ENCODE results near the gene KRT84.

KRT84 gene

DNA sequence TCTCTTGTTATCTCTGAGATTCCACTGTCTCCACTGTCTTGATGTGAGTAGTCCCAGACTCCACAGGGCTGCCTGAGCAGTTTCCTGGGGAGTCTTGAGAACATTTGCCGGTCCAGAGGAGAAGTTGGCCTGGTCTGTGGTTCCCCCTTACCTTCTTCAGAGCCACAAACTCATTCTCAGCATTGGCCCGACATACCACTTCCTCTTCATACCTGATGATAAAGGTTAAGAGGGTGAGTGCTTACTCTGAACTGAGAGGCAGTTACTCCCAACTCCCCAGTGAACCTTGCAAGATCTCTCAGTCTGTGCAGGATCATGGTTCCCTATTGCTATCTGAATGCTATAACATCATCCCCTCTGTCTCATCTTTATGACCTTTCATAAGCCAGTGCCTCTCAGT is 2.6 kb downstream of the KRT84 start:
- DNase-seq: no peak

DNA sequence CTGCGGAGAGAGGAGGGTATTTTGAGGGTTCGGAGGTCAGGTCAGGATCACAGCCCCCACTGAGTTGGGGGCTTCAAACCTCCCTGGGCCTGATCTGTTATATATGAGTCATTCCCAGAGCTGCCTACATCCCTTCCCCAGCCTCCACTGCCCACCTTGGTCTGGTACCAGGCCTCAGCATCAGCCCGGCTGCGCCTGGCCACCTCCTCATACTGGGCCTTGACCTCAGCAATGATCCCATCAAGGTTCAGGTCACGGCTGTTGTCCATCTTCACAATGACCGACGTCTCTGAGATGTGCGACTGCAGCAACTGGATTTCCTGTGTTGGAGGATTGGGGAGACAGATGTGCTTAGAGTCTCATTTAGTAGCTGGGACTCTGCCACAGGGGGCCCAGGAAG is 4.2 kb downstream of the KRT84 start:
- DNase-seq: no peak

DNA sequence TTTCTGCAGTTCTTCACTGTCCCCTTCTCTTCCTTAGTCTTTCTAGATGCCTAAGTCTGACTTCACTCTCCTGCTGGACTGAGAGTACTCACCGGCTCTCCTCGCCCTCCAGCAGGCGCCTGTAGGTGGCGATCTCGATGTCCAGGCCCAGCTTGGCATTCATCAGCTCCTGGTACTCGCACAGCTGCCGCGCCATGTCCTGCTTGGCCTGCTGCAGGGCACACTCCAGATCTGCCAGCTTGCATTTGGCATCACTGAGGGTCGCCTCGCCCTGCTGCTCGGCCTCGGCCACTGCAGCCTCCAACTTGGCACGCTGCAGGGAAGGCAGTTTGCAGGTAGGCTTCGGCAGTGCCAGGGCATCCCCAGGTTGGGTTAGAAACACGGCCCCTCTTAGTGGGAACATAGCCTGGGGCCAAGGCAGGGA is 5.2 kb downstream of the KRT84 start:
- no peak for DNase-seq

DNA sequence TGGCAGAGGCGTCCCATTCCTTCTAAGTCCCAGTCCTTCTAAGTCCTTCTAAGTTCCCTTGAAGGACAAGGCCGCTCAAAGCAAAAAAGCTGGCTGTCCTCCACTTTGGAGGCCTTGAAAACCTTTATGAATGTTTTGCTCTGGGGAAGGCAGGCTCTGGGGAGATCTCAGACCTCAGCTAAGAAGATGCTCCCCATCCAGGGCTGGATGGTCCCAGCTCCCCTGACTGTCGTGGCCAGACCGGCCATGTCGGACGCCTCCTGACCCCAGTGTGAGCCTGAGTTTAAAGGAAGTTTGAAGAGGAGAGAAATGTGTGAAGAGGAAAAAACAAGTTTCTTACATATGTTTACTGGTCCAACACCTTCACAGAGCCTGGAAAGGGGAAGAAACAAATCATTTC is 5.9 kb downstream of the KRT84 start:
- DNase-seq: no peak

DNA sequence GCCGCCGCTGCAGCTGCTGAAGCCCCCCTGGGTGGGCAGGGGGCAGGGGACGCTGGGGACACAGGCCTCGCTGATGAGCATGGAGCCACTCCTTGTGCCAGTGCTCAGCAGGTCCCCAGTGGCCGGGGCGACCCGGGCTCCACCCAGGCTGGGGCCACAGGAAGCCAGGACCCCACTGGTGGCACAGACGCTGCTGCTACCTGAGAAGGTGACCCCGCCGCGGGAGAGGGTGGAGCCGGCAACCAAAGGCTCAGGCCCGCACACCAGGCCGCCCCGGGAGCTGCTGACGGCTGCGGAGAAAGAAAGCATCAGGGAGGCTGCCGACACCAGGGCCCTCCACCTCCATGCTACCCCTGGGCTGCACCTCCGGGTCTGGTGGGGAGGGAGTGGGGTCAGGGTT is 7.4 kb downstream of the KRT84 start:
- no peak for DNase-seq

DNA sequence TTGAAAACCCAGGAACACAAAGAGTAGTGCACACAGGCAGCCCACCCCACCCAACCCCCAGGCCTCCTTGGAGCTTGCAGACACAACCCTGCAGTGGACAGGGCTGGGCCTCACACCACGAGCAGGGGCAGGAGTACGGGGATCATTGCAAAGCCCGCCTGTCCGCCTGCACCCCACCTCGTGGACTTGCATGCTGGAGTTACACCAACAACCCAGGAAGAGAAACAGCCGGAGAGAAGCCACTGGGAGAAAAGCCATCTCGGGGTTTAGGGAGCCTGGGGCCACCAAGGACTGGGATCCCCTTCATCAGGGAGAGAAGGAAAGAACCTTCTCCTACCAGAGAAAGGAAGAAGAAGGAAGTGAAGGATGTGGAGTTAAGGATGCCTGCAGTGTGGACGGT is 8.2 kb downstream of the KRT84 start:
- no peak for DNase-seq

DNA sequence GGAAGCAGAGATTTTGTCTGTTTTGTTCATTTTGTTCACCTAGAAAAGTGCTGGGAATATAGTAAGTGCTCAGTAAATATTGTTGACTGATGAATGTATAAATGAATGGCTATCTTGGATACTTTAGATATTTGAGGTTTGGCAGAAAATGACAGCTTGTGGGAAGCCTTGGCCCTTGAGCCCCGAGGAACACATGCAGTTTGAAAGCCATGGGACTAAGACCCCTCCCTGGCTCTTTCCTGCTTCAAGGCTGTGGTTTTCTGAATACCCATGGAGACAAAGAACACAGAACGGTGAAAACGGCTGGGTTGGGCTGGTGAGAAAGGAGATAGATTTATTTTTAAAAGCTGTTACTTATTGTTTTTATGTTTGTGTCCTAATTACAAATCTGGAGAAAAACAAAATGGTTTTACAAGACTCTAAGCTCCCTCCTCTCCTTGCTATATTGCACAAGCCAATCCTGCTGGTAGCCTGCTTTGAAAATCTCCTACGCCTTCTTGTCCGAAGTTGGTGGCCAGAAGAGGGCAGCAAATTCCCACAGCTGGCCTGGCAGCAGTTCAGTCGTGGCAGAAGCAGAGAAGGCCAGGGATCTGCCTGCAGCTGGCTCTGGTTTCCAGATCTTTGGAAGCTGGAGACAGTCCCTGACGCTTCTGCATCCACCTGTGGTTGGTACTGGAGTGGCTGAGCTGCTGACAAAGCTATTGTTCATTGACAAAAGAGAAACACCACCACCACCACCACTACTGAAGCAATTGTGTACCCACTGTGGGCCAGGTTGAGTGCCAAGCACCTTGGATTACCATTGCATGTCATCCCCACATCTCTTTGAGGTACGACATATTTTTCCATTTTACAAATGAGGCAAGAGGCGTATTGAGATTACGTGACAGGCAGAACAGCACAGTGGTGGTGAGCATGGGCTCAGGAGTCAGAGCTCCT is 13.0 kb downstream of the KRT84 start:
- DNase-seq: peak; percentile 77

DNA sequence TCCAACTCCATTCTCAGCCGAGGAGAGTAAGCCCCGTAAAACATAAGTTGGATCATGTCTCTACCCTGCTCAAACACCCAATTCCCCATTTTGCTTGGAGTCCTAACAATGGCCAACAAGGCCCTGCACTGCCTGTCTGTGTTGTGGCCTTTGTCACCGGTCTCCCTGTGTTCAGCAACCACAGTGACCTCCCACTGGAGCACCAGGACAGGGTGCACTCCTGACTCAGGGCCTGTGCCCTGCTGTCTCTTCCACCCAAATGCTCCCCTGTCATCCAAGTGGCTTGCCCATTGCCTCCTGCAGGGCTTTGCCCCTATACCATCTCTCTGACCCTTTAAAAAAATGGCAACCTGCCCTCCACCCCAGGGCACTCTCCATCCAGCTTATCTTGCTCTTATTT is 13.7 kb downstream of the KRT84 start:
- no peak for DNase-seq

DNA sequence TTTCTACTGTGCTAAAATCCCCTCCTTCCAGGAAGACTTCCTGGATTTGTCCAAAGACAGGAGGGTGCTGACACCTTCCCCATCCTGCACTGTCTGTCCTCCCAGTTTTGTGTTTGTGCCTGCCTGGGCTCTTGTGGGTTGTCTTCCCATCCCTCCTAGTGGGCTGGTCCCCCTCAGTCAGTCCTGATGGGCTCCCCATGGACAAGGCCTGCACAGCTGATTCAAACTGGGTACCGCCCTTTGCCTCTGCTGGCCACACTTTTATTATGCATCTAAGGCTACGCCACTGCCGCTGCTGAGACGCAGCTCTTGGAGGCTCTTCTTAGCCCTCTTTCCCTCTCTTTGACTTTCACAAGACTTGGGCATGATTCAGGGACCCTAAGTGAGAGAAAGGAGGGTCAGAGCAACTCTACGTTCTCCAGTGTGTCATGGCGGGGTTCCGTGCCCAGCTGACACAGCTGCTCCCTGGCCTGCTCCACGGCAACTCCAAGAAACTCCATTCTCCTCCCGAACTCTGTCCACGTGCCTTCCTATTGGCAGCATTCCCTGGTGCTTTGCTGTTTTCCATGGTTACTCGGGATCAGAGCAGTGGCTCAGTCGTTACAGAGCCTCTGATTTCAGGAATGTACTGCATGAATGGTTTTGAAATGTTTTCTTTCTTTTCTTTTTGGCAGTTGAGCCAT is 14.4 kb downstream of the KRT84 start:
- DNase-seq: no peak

DNA sequence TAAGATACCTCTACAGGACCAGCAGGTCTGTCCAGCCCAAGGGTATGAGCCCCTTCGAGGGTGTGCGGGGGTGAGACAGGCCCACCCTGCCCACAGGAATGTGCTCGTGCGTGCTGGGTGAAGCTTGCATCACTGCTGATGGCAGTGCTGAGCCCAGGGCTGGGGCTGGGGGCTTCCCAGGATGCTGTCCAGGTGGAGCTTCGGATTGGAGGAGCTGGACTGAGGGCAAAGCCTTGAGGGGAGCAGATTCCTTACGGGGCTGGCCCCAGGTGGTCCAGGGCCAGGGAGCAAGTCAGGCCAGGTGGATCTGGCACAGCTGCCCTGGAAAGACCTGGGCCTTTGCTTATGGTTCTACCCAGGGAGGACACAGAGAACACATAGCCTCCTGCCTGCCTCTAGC is 15.6 kb downstream of the KRT84 start:
- no peak for DNase-seq

DNA sequence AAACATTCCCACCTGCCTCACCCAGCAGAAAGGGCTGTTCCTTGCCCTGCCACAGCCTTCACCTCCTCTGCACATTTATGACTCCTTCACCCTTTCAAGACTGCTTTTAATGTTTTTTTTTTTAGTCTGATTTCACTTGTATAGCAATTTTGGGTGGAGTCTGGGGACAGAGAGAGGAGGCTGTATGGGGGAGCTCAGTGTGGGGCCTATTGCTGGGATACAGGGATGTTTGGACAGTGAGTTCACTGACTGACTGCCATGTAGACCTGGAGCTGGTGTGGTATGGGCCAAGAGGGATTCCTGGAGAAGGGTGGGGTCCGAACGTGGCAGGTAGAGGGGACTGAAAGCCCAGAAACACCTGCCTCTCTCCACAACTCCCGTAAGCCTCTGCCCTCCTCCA is 16.2 kb downstream of the KRT84 start:
- no peak for DNase-seq

DNA sequence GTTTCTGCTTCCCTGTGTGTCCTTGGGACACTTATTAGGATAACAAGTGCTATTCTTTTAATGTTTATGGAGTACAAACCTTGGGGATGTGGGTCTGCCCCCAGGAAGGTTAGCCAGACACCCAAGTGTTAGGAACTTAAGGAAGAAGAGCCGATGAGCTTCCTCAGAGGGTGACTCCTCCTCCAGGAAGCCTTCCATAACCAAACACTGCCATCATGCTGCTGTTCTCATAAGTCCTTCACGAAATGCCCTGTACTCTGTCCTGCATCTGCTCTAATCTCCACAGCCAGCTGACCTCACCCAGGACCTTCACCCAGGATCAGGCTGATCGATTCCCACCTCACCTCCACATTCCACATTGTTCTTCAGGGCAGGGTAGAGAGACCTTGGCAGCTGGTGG is 16.9 kb downstream of the KRT84 start:
- no peak for DNase-seq

DNA sequence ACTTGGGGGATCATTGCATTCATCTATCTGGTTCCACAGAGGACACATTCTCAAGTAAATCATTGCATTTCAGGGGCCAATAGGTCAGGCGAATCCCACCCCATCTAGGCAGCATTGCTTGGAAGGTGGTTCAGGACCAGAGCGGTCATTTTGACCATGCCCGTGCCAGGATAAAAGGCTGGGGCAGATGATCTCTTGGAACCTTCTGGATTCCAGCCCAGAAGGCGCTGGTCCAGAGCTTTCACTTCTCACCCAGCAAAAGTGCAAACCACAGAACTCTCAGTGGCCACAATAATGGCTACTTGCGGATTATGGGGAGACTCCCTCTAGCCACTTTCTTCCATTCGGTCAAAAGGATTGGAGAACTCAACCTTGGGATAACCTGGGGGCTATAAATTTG is 17.6 kb downstream of the KRT84 start:
- DNase-seq: no peak

DNA sequence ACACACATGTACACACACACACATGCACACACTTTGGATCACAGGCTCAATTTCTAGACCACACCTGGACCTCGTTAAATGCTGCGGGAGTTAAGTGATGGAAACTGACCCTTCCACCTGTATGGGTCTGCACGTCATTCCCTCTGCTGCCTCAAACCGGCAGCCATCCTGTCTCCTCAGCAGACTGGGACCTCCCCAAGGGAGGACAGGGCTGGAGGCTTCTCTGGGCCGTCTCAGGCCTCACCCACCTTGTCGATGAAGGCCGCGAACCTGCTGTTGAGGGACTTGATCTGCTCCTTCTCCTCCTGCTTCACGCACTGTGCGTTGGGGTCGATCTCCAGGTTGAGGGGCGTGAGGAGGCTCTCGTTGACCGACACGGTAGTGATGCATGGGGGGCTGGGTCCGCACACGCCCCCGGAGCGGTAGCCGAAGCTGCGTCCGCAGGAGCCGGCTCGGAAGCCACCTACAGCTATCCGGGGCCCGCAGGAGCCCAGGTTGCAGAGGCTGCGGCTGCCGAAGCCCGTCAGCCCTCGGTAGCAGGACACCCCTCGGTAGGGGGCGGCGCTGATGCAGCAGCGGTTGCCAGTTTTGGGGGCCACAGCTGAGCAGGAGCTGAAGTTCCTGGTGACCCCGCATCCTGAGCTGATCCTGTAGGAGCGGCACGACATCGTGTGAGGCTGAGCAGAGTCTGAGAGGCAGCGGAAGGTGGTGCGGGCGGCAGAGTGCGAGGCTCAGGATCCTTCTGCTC is 18.5 kb downstream of the KRT84 start, which contains the start of gene KRT85:
KRT85 (minus strand) TSS at position 744 of the 748 bp plus-strand sequence; CDS start at position 668, 76 bp downstream.
- DNase-seq: no peak

DNA sequence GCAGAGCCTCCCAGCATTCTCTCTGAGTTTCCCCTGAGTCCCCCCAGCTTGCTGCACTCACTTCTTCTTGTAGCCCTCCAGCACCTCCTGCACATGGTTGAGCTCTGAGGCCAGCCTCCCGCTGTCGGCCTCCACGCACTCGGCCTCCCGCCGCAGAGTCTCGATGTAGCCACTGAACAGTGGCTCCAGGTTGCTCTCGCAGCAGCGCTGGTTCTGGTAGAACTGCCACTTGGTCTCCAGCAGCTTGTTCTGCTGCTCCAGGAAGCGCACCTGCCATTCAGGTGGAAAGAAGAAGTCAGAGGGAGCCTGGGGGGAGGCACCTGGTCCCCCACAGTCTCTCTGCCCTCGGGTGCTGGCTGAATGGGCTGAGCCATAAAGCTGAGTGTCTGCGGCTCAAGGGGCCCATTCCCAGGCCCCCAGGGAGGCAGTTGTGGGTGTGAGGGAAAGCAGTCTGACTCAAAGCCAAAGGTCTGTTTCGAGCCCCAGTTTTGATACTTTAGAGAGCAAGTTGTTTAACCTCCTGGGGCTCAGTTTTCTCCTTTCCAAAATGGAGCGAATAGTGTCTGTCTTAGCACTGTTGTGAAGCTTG is 20.5 kb downstream of the KRT84 start:
- DNase-seq: no peak

DNA sequence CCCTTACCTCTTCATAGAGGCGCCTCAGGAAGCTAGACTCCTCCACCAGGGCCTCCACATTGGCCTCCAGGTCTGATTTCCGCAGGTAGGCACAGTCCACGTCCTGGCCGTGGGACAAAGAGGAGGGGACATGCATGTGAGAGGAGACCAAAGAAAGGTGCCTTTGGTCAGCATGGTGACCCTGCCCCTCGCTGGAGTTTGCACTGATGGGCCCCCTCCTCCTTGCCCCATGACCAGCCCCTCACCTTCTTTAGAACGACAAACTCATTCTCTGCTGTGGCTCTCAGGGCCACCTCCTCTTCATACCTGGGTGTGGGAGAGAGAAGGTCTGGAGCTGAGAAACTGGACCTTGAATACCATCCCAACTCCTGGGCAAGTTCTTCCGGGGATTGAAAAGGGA is 21.4 kb downstream of the KRT84 start:
- no peak for DNase-seq

DNA sequence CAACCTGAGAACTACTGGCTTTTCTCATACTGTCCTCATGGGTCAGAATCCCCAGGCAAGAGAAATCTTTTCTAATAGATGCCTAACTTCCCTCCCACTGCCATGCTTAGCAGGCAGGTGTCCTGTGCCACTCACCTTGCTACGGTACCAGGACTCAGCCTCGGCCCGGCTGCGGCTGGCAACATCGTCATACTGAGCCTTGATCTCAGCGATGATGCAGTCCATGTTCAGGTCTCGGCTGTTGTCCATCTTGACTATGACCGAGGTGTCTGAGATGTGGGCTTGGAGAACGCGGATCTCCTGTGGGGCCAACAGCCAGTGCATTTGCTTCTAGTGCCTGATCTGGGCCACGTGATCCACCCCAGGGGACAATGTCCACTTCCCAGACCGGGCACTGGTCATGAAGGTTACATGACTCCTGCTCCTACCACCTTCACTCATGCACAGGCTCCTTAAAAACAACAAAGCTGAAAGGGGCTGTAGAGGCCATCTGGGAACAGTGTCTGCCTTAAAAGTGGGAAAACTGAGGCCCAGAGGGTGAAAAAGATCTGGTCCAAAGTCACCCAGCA is 22.3 kb downstream of the KRT84 start:
- DNase-seq: no peak

DNA sequence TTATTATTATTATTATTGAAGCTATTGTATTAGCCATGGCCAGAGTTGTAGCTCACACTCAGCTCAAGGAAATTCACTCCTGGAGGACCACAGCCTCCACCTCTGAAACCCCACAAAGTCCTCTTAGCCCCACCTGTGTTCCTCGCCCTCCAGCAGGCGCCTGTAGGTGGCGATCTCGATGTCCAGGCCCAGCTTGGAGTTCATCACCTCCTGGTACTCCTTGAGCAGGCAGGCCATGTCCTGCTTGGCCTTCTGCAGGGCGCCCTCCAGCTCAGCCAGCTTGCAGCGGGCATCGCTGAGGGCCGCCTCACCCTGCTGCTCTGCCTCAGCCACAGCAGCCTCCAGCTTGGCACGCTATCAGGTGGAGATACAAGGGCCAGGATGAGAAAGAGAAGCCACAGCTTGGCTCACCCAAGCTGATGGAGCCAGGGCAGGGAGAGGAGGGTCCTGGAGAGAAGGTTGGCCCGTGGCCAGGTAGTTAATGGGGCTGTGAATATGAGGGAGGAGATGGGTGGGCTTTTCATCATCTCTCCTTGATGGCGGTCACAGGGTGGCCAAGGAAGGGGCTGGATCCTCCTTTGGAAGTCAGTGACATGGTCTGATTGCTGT is 23.2 kb downstream of the KRT84 start:
- no peak for DNase-seq

DNA sequence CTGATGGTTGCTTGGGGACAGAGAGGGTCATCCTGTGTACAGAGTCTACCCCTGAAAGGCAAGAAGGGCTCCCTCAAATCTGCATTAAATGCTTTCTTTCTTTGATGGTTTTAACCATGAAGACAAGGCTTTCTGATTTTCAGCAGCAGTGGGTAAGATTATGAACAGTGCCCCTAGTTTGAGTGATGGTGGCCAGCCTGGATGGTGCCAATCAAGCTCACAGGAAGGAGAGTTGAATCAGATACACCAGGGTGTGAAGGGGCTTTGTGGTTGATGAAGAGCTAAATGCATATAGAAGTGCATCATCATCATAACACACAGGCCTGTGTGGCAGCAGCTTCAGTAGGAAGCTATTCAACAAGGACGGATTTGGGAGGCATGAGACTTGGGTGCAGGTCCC is 23.9 kb downstream of the KRT84 start:
- no peak for DNase-seq

DNA sequence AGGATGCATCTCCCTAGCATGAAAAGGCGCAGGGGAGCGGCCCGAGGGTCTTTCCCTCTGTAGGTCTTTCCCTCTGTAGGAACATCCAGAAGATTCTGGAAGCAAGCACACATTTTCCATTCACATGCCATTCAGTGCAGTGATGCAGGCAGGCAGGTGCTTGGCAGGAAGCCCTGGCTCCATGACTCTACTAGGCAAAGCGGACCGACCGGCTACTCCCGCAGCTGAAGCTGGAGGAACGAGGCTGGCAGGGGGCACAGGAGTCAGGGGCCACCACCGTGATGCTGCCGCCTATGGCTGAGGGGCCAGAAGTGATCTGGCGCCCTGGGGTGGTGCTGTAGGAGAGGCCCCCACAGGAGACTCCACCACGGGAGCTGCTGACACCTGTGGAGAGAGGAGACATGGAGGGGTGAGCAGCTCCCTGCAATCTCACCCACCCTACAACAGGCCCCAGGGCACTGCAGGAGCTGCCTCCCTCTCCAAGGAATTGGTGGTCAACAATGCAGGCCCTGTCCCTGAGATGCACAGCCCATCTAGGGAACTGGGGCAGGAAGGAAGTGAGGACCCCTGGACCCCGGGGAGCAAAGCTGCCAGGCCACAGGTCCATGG is 24.7 kb downstream of the KRT84 start:
- DNase-seq: no peak

DNA sequence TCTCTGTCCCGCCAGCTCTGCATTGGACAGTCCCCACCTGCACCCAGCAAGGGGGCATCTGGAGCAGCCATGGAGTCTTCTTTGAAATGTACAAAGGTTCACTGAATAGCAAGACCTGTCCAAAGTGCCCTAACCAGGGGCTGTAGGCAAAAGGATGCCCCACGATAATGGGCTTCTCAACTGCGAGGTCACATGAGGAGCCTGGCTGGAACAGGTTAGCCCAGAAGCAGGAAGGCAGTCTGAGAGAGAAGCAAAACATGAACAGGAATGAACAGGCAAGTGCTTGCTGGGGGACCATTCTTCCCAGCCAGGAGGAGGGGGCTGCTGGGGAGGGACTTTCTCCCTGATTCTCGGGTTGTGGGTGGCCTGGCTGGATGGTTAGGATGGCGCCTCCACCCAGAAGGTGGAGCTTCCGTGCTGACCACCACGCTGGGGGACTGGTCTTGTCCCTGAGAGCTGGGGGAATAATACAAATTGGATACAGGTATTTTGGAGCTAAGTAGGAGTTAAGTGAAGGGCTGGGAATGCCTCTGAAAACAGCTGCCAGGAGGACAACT is 25.3 kb downstream of the KRT84 start:
- DNase-seq: no peak

Data from GOT3 (cell line).